NB4 (cell line): Measurements from ENCODE around the gene CHRD.

ENCODE experiments used
- DNase-seq: peaks from one replicate; pipeline ENCODE4 v3.0.0; 2010; ENCODE audit warnings: low read depth
- H3K4me3 ChIP-seq: one replicate; pipeline ENCODE4 v1.5.1; 2011; ENCODE audit warnings: mild to moderate bottlenecking, low read depth, low read length, moderate library complexity
- CTCF ChIP-seq: IDR thresholded peaks from one replicate; pipeline ENCODE4 v1.5.1; 2012; ENCODE audit warnings: low read depth, low read length
- MAX ChIP-seq: IDR thresholded peaks from 2 replicates; pipeline ENCODE4 v1.6.1; 2011; ENCODE audit warnings: low read depth, low read length
- MYC ChIP-seq: IDR thresholded peaks from 2 replicates; pipeline ENCODE4 v1.6.1; 2011; ENCODE audit warnings: low read depth, low read length
- POLR2A ChIP-seq: IDR thresholded peaks from 2 replicates; pipeline ENCODE4 v1.6.1; 2011; ENCODE audit warnings: mild to moderate bottlenecking; ENCODE audit not compliant: insufficient read length; ENCODE audit errors: extremely low read depth

Gene CHRD

GRCh38 chr3:184379358-184380184, at the start of gene CHRD:
Gene CHRD (plus strand): TSS chr3:184380054. CDS start chr3:184380319, 265 bp downstream.
- DNase-seq = no peak
- TF ChIP-seq MYC (no peak), CTCF (no peak), POLR2A (no peak), MAX (no peak)
- H3K4me3 ChIP-seq = no peak within 1 kb of the TSS

GRCh38 chr3:184332370-184333090, 47.3 kb upstream of the CHRD start:
- H3K4me3 ChIP-seq = no peak overlapping the region
- DNase-seq = no peak

GRCh38 chr3:184333190-184333589, 46.7 kb upstream of the CHRD start:
- no peak overlapping the region for H3K4me3 ChIP-seq
- TF ChIP-seq POLR2A (no peak), MAX (no peak), CTCF (no peak)
- DNase-seq = no peak

More at GRCh38 chr3:184332370-184333090, 47.3 kb upstream of the CHRD start:
- TF ChIP-seq MAX = no peak
- TF ChIP-seq MYC = no peak
- no peak for TF ChIP-seq POLR2A
- no peak for TF ChIP-seq CTCF

- no peak overlapping the region for H3K4me3 ChIP-seq
- TF ChIP-seq MAX (no peak), POLR2A (no peak), MYC (no peak), CTCF (no peak)
- DNase-seq = no peak
These were observed 46.2 kb upstream of the CHRD start for GRCh38 chr3:184333700-184334099.

- no peak overlapping the region for H3K4me3 ChIP-seq
- TF ChIP-seq MAX (no peak), POLR2A (no peak), CTCF (no peak), MYC (no peak)
These were observed 45.2 kb upstream of the CHRD start for GRCh38 chr3:184334470-184335158.

More at GRCh38 chr3:184334470-184335158, 45.2 kb upstream of the CHRD start:
- no peak for DNase-seq
